A549 (cell line): ENCODE data around the gene ITFG1. TPM values are rescaled to one million over a fixed set of nuclear protein-coding genes. Genes with fewer than 3 reads are reported as not detected.
"Not testable (repeated sequence)": the region's sequence is repeated elsewhere in the genome, so short reads cannot be mapped to it uniquely, and the experiment has no call there.

Experiments used
- ATAC-seq, 2 experiments: fragments of 200-7000 bp in 1 of 2; fragments of >200 bp in 1 of 2; cut with Nextera tagmentation in 1 of 2; cut with Tn5 transposase in 1 of 2; 3 replicates each; pipeline versions ENCODE4 v1.8.0 to v1.9.1; 2018 to 2020; ENCODE audit warnings: mild to moderate bottlenecking in 1 of 2, moderate library complexity in 1 of 2
- CTCF ChIA-PET: fragments of 300-600 bp; sonication (Branson Sonifier 250); formaldehyde crosslinking; extraction: SDS; loops from one replicate; lab custom pipeline; 2021; ENCODE audit warnings: antibody characterized with exemption, inconsistent platforms; lab: Yijun Ruan, JAX
- POLR2A ChIA-PET: fragments of 350-600 bp; formaldehyde crosslinking; extraction: SDS; loops from one replicate; lab custom pipeline; 2021; ENCODE audit warnings: antibody characterized with exemption, inconsistent platforms; lab: Yijun Ruan, JAX
- DNase-seq, 2 experiments: peaks; one replicate each; pipeline versions ENCODE4 v3.0.0 to v3.0.0-alpha.2; 2011 to 2016; ENCODE audit warnings: low read depth in 1 of 2, low spot score in 1 of 2
- FAIRE-seq: peaks from 2 replicates; lab custom pipeline; 2011; peaks lifted over from hg19 to GRCh38; lab: Jason Lieb, UNC
- H3K27ac ChIP-seq, 2 experiments: fragments of >200 bp; sonication (Bioruptor Twin); formaldehyde crosslinking; 3 replicates each; pipeline ENCODE4 v1.5.1; 2016 to 2017
- H3K4me1 ChIP-seq: fragments of >200 bp; sonication (Bioruptor Twin); formaldehyde crosslinking; 3 replicates; pipeline ENCODE4 v1.6.1; 2016
- H3K4me2 ChIP-seq: fragments of >200 bp; sonication (Bioruptor Twin); formaldehyde crosslinking; 3 replicates; pipeline ENCODE4 v1.6.1; 2016
- H3K4me3 ChIP-seq: fragments of >200 bp; sonication (Bioruptor Twin); formaldehyde crosslinking; 3 replicates; pipeline ENCODE4 v1.5.1; 2016
- H3K9me3 ChIP-seq: fragments of >200 bp; sonication (Bioruptor Twin); formaldehyde crosslinking; 3 replicates; pipeline ENCODE4 v1.6.1; 2016
- CEBPB ChIP-seq, 2 experiments: fragments of >200 bp in 1 of 2; sonication (Bioruptor Twin) in 1 of 2; formaldehyde crosslinking in 1 of 2; IDR thresholded peaks; 2 replicates each; pipeline ENCODE4 v1.6.1; 2012 to 2016
- CHD2 ChIP-seq: fragments of 150-350 bp; IDR thresholded peaks from 2 replicates; pipeline ENCODE4 v1.6.1; 2014; ENCODE audit warnings: low read length; ENCODE audit not compliant: partially characterized antibody
- CHD4 ChIP-seq: fragments of 200-600 bp; sonication (generic); IDR thresholded peaks from 2 replicates; pipeline ENCODE4 v1.6.1; 2016; ENCODE audit warnings: antibody characterized with exemption, mild to moderate bottlenecking, borderline replicate concordance
- EHMT2 ChIP-seq: fragments of 200-600 bp; sonication (generic); IDR thresholded peaks from 2 replicates; pipeline ENCODE4 v1.6.1; 2016; ENCODE audit warnings: antibody characterized with exemption, low read depth, mild to moderate bottlenecking, moderate library complexity
- EP300 ChIP-seq, 2 experiments: fragments of >200 bp; sonication (Bioruptor Twin); formaldehyde crosslinking; IDR thresholded peaks; 2 replicates in 1 of 2; 3 replicates in 1 of 2; pipeline ENCODE4 v1.6.1; 2016 to 2017
- FOSB ChIP-seq: fragments of 250-450 bp; sonication (Bioruptor Pico); IDR thresholded peaks from 2 replicates; pipeline ENCODE4 v1.5.0; 2020; ENCODE audit warnings: mild to moderate bottlenecking, moderate library complexity
- FOSL2 ChIP-seq, 2 experiments: fragments of 450-650 bp in 1 of 2; fragments of >200 bp in 1 of 2; sonication (Bioruptor Twin) in 1 of 2; formaldehyde crosslinking; IDR thresholded peaks; 2 replicates each; pipeline versions ENCODE4 v1.5.0 to v1.6.1; 2016 to 2020; ENCODE audit warnings: mild to moderate bottlenecking in 1 of 2, moderate library complexity in 1 of 2
- FOXS1 ChIP-seq: fragments of 250-450 bp; sonication (Bioruptor Pico); IDR thresholded peaks from 2 replicates; pipeline ENCODE4 v1.5.0; 2020; ENCODE audit warnings: mild to moderate bottlenecking, moderate library complexity
- HEYL ChIP-seq: fragments of 250-450 bp; sonication (Bioruptor Pico); IDR thresholded peaks from 2 replicates; pipeline ENCODE4 v1.8.0; 2021; ENCODE audit warnings: mild to moderate bottlenecking, moderate library complexity
- HOXB5 ChIP-seq: fragments of 250-450 bp; sonication (Bioruptor Pico); IDR thresholded peaks from 2 replicates; pipeline ENCODE4 v1.5.0; 2020; ENCODE audit warnings: mild to moderate bottlenecking, moderate library complexity
- JUNB ChIP-seq: fragments of >200 bp; sonication (Bioruptor Twin); formaldehyde crosslinking; IDR thresholded peaks from 2 replicates; pipeline ENCODE4 v1.6.1; 2016
- MYC ChIP-seq: IDR thresholded peaks from 2 replicates; pipeline ENCODE4 v1.6.1; 2012; ENCODE audit warnings: mild to moderate bottlenecking, inconsistent platforms, low read length, improper control_type of control experiment, borderline replicate concordance
- NFE2L2 ChIP-seq: fragments of 150-350 bp; conservative IDR thresholded peaks from 2 replicates; pipeline ENCODE4 v1.6.1; 2014; ENCODE audit warnings: low read length
- PHF8 ChIP-seq: fragments of 200-600 bp; sonication (generic); IDR thresholded peaks from 2 replicates; pipeline ENCODE4 v1.6.1; 2016; ENCODE audit warnings: low read depth, mild to moderate bottlenecking, antibody characterized with exemption, moderate library complexity, borderline replicate concordance
- POLR2A ChIP-seq: IDR thresholded peaks from 2 replicates; pipeline ENCODE4 v1.6.1; 2012; ENCODE audit warnings: mild to moderate bottlenecking, low read length
- SMC3 ChIP-seq: fragments of >200 bp; sonication (Bioruptor Twin); formaldehyde crosslinking; IDR thresholded peaks from 3 replicates; pipeline ENCODE4 v1.6.1; 2018; ENCODE audit warnings: inconsistent platforms
- ZFP36 ChIP-seq: fragments of 450-650 bp; IDR thresholded peaks from 2 replicates; pipeline ENCODE4 v1.6.1; 2014; ENCODE audit warnings: borderline replicate concordance; ENCODE audit not compliant: partially characterized antibody
- ZSCAN20 ChIP-seq: fragments of 250-450 bp; sonication (Bioruptor Pico); IDR thresholded peaks from 2 replicates; pipeline ENCODE4 v1.8.0; 2022; ENCODE audit warnings: mild to moderate bottlenecking, moderate library complexity
- WGBS: methylation state at CpG from one replicate; pipeline ENCODE4 v1.1.6; 2017; ENCODE audit errors: missing lambda C conversion rate; 5-methylcytosine and 5-hydroxymethylcytosine counted together
- polyA plus RNA-seq, 4 experiments: library from polyadenylated mRNA; depleted of rRNA in 3 of 4; stranded (reverse); fragments of >200 nt; fragmentation: RNase III in 1 of 4; extraction: RNeasy Plus Mini Kit Qiagen cat#74134 plus additional on column Dnase treatment in 1 of 4; gene quantifications; 2 replicates in 3 of 4; 3 replicates in 1 of 4; pipeline ENCODE4 v1.2.3, GENCODE V29; 2011 to 2017
- TF ChIP-seq, protein P1 (sequence below): fragments of >200 bp; sonication (Bioruptor Twin); formaldehyde crosslinking; IDR thresholded peaks from 3 replicates; pipeline ENCODE4 v1.5.1; 2016
- TF ChIP-seq, protein P2 (sequence below): fragments of >200 bp; sonication (Bioruptor Twin); formaldehyde crosslinking; IDR thresholded peaks from 3 replicates; pipeline ENCODE4 v1.6.1; 2016

ITFG1 gene
- polyA plus RNA-seq, 2 of the 4 experiments (the other 2 are of a cell fraction): 32.9 to 112 TPM

DNA sequence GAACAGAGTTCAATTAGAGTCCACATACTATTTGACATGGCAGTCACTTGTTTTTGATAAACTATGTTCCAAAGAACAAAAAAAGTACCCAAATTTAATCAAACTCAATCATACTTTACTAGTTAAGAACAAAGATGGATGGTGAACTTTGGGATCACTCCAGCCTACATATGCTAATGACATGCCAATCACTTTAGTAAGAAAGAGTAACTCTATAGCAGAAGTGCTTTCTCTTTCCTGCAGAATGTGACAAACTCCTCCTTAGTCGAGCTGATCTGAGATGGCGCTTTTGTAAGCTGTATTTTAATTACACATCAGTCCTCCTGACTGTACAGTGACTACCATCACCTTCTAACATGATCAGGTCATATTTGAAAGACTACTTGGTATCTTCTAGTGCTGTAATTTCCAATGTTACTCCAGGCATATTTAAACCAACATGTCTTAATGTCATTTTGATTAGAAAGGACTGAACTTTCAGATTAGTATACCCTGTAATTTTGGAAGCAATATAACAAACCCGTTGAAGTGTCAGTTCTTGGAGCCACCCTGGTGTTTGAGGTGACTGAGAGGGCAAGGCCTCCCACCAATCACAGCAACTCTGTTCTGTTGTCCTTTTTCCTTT, 321.2 kb downstream of the ITFG1 start:
- Histone ChIP-seq H3K9me3 (no peaks in the 10 kb centered on the region), H3K4me2 (no peak overlapping the region), H3K27ac (no peak overlapping the region), H3K4me1 (peaks cover 49% of the 10 kb centered on the region), H3K4me3 (no peak overlapping the region)
- no peak for ATAC-seq
- no peak for FAIRE-seq
- ChIA-PET POLR2A (no interaction called here), CTCF (interaction anchor here (1.5 to 1.6 kb wide), 2 partner anchors 1025 to 1063 kb away, joined by 3 to 4 read pairs; no protein-coding TSS in a partner anchor)
- WGBS: 81% methylated on average over 3 of the region's 3 CpGs
- TF ChIP-seq EP300 (IDR thresholded peaks at IDR 0.05) (no peak), CHD4 (no peak), CHD2 (no peak), ZFP36 (no peak), FOXS1 (CRISPR knock-in tag) (no peak), PHF8 (no peak)
- TF ChIP-seq, protein P1, sequence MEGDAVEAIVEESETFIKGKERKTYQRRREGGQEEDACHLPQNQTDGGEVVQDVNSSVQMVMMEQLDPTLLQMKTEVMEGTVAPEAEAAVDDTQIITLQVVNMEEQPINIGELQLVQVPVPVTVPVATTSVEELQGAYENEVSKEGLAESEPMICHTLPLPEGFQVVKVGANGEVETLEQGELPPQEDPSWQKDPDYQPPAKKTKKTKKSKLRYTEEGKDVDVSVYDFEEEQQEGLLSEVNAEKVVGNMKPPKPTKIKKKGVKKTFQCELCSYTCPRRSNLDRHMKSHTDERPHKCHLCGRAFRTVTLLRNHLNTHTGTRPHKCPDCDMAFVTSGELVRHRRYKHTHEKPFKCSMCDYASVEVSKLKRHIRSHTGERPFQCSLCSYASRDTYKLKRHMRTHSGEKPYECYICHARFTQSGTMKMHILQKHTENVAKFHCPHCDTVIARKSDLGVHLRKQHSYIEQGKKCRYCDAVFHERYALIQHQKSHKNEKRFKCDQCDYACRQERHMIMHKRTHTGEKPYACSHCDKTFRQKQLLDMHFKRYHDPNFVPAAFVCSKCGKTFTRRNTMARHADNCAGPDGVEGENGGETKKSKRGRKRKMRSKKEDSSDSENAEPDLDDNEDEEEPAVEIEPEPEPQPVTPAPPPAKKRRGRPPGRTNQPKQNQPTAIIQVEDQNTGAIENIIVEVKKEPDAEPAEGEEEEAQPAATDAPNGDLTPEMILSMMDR: no peak
- TF ChIP-seq, protein P2, sequence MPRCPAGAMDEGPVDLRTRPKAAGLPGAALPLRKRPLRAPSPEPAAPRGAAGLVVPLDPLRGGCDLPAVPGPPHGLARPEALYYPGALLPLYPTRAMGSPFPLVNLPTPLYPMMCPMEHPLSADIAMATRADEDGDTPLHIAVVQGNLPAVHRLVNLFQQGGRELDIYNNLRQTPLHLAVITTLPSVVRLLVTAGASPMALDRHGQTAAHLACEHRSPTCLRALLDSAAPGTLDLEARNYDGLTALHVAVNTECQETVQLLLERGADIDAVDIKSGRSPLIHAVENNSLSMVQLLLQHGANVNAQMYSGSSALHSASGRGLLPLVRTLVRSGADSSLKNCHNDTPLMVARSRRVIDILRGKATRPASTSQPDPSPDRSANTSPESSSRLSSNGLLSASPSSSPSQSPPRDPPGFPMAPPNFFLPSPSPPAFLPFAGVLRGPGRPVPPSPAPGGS: no peak
- no peak for DNase-seq

DNA sequence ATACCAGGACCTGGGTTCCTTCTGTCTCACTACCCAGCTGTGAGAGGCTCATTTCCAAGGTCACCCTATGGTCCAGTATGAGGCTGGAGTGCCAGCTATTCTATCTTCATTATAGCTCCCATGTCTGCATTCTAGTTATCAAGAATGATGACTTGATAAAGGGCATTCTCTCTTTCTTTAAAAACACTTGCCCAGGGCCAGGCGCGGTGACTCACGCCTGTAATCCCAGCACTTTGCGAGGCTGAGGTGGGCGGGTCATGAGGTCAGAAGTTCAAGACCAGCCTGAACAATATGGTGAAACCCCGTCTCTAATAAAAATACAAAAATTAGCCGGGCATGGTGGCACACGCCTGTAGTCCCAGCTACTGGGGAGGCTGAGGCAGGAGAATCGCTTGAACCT, 322.9 kb downstream of the ITFG1 start:
- Histone ChIP-seq H3K27ac (peak overlapping the region in 1 of 2 experiments; percentile 25; a peak in 1 of 6 replicates), H3K4me1 (peaks cover 49% of the 10 kb centered on the region), H3K4me2 (peak overlapping the region; percentile 35)
- 45% methylated on average over 9 of the region's 9 CpGs for WGBS
- H3K4me3 ChIP-seq; POLR2A ChIA-PET; ATAC-seq; H3K9me3 ChIP-seq; FAIRE-seq; TF ChIP-seq FOSL2 (IDR thresholded peaks at IDR 0.05): not testable (repeated sequence)
- DNase-seq: peak in 1 of 2 experiments; percentile 42
- TF ChIP-seq FOSL2 (CRISPR knock-in tag; IDR thresholded peaks at IDR 0.05): peak; percentile 56; the same call in 1 of the 2 replicates
- CTCF ChIA-PET: interaction anchor here (1.4 kb wide), 1 partner anchor 1027 kb away, joined by 4 read pairs; no protein-coding TSS in a partner anchor

DNA sequence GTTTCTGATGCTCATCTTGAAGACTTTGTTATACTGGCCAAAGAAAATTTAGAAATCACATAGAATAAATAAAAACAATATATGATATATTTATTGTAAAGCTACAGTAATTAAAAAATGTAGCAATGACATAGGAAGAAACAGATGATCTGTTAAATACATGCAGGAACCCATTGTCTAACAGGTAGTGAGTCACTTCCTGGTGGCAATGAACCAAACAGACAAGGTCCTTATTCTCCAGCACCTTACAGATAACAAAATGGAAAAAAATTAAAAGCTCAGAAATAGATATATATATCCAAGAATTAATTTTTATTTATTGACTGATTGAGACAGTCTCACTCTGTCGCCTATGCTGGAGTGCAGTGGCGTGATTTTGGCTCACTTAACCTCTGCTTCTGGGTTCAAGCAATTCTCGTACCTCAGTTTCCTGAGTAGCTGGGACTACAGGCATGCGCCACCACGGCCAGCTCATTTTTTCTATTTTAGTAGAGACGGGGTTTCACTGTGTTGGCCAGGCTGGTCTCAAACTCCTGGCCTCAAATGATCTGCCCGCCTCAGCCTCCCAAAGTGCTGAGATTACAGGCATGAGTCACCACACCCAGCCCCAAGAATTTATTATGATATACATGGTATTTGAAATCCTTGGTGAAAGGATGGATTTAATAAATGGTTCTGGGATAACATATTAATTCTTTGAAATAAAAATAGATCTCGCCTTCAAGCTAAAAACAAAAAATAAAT, 324.6 kb downstream of the ITFG1 start:
- Histone ChIP-seq H3K4me1 (peaks cover 46% of the 10 kb centered on the region), H3K4me3 (no peak overlapping the region), H3K27ac (peak overlapping the region; percentile 31 to 74; a peak in 4 of 6 replicates), H3K9me3 (no peaks in the 10 kb centered on the region), H3K4me2 (peak overlapping the region; percentile 48)
- ATAC-seq (no peak), FAIRE-seq (no peak), DNase-seq (peak in 1 of 2 experiments; percentile 25)
- 70% methylated on average over 8 of the region's 8 CpGs for WGBS
- ChIA-PET POLR2A (interaction anchor here (1.2 kb wide), 1 partner anchor 1474 kb away, joined by 6 read pairs; the partner anchor contains the start of gene N4BP1), CTCF (interaction anchor here (0.6 to 1.2 kb wide), 2 partner anchors 531 to 1021 kb away, joined by 4 to 5 read pairs; no protein-coding TSS in a partner anchor)
- no peak for TF ChIP-seq FOSB (CRISPR knock-in tag)
- TF ChIP-seq HOXB5 (CRISPR knock-in tag): no peak
- no peak for TF ChIP-seq HEYL (CRISPR knock-in tag)
- no peak for TF ChIP-seq POLR2A
- peak; percentile 5; the same call in 1 of the 2 replicates for TF ChIP-seq FOSL2 (IDR thresholded peaks at IDR 0.05)
- peak; percentile 43; the same call in 1 of the 2 replicates for TF ChIP-seq FOSL2 (CRISPR knock-in tag; IDR thresholded peaks at IDR 0.05)
- TF ChIP-seq ZFP36: no peak

DNA sequence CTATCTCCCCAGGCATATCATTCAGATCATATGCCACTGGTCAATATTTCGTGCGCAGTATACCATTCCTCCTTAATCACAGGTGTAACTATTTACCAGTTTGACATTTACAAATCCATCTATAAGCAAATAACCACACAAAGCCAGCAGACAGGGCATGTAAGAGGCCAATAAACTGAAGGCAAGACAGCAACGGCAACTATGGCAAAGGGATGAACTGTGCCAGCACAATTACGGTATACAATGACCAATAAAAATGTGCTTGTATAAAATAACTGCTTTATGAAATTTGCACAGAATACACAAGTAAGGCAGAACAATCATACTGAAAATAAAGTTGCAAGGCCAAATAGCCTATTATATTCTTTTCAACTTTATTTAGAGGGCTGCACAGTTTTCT, 326.3 kb downstream of the ITFG1 start:
- H3K4me1 ChIP-seq: peaks cover 37% of the 10 kb centered on the region
- 89% methylated on average over 4 of the region's 4 CpGs for WGBS
- H3K4me3 ChIP-seq: no peak overlapping the region
- no peaks in the 10 kb centered on the region for H3K9me3 ChIP-seq
- ATAC-seq: no peak
- TF ChIP-seq, protein P1: no peak
- no peak for TF ChIP-seq NFE2L2
- no peak for TF ChIP-seq PHF8
- no peak for TF ChIP-seq EHMT2
- no peak for TF ChIP-seq CHD2
- TF ChIP-seq ZSCAN20: no peak
- no peak for TF ChIP-seq CEBPB (IDR thresholded peaks at IDR 0.05)
- no peak for TF ChIP-seq JUNB
- TF ChIP-seq MYC: no peak
- no peak for TF ChIP-seq SMC3
- TF ChIP-seq, all 56 proteins: peak for 0
- DNase-seq (no peak), FAIRE-seq (no peak)
- Histone ChIP-seq H3K4me2 (no peak overlapping the region), H3K27ac (no peak overlapping the region)
- POLR2A ChIA-PET: no interaction called here
- CTCF ChIA-PET: interaction anchor here (2.4 kb wide), 1 partner anchor 96 kb away, joined by 8 read pairs; no protein-coding TSS in a partner anchor
